Mammary epithelial cell (primary cell): ENCODE measurements around the gene USP20.

Source experiments
- CTCF ChIP-seq, 2 donors: IDR thresholded peaks in 1 of 2; conservative IDR thresholded peaks in 1 of 2; 2 replicates each; pipeline ENCODE4 v1.5.1; 2011 to 2012; ENCODE audit warnings: inconsistent platforms in 2 of 2, low read length in 2 of 2, mild to moderate bottlenecking in 2 of 2, control low read depth in 1 of 2, low read depth in 1 of 2; ENCODE audit not compliant: insufficient read depth in 1 of 2; ENCODE audit errors: extremely low read depth in 1 of 2
- EZH2 ChIP-seq: IDR thresholded peaks from 2 replicates; pipeline ENCODE4 v1.6.1; 2012; ENCODE audit warnings: low read length, inconsistent platforms, borderline replicate concordance

GRCh38 chr9:129794549-129794948, 40.7 kb upstream of the USP20 start:
- TF ChIP-seq CTCF (conservative IDR thresholded peaks at IDR 0.05 in 1 of 2, IDR thresholded peaks at IDR 0.05 in 1 of 2; ENCODE audit: extremely low read depth in 1 of 2, insufficient read depth in 1 of 2, low read depth in 1 of 2, low read length in 2 of 2) (no peak), EZH2 (no peak)
